ENCODE data around the gene ATG4D.
A peak's percentile ranks its signal among the peaks of the same experiment; 100 is the strongest.

ATG4D gene

GRCh38 chr19:10543420-10544241 is at the start of gene ATG4D:
Gene ATG4D (plus strand): TSS chr19:10543904. CDS start chr19:10544091, 187 bp downstream.
- peak; percentile 88 for DNase-seq

GRCh38 chr19:10497371-10497770 is 46.3 kb upstream of the ATG4D start:
- DNase-seq, result no peak

- no peak for DNase-seq
Measured at GRCh38 chr19:10499550-10500246, 44.0 kb upstream of the ATG4D start.

- no peak for DNase-seq
Measured at GRCh38 chr19:10500247-10500592, 43.5 kb upstream of the ATG4D start.

- peak; percentile 60 for DNase-seq
Measured at GRCh38 chr19:10501971-10502523, 41.7 kb upstream of the ATG4D start.

- peak; percentile 85 for DNase-seq
Measured at GRCh38 chr19:10502524-10503001, 41.1 kb upstream of the ATG4D start.

GRCh38 chr19:10503002-10503789 is 40.5 kb upstream of the ATG4D start, which contains the start of gene KEAP1:
Gene KEAP1 (minus strand): TSS chr19:10503356. CDS start chr19:10500033, 3,323 bp downstream.
- DNase-seq, result no peak

- DNase-seq, result no peak
Measured at GRCh38 chr19:10505583-10506229, 38.0 kb upstream of the ATG4D start.

- no peak for DNase-seq
Measured at GRCh38 chr19:10508036-10508435, 35.7 kb upstream of the ATG4D start.

GRCh38 chr19:10508707-10509106 is 35.0 kb upstream of the ATG4D start:
- DNase-seq, result no peak

- DNase-seq, result no peak
Measured at GRCh38 chr19:10510301-10510802, 33.4 kb upstream of the ATG4D start.

GRCh38 chr19:10513223-10513622 is 30.5 kb upstream of the ATG4D start:
- DNase-seq, result no peak

- no peak for DNase-seq
Measured at GRCh38 chr19:10514211-10515145, 29.2 kb upstream of the ATG4D start.

- no peak for DNase-seq
Measured at GRCh38 chr19:10516064-10516385, 27.7 kb upstream of the ATG4D start.

GRCh38 chr19:10516671-10517286 is 26.9 kb upstream of the ATG4D start:
- peak; percentile 27 for DNase-seq

GRCh38 chr19:10517361-10517759 is 26.3 kb upstream of the ATG4D start, which contains the start of gene S1PR5:
Gene S1PR5 (minus strand): TSS chr19:10517447. CDS start chr19:10515011, 2,436 bp downstream.
- DNase-seq, result no peak

- DNase-seq, result no peak
Measured at GRCh38 chr19:10517760-10518443, 25.8 kb upstream of the ATG4D start.

- no peak for DNase-seq
Measured at GRCh38 chr19:10518444-10519361, 25.0 kb upstream of the ATG4D start.

- no peak for DNase-seq
Measured at GRCh38 chr19:10519421-10519820, 24.3 kb upstream of the ATG4D start.
